Uterus (tissue), 4 donors: Measurements from ENCODE around the gene UBE4B. TPM values are rescaled to one million over a fixed set of nuclear protein-coding genes. Genes with fewer than 3 reads are reported as not detected.

Experiments used
- DNase-seq, 2 donors: peaks; one replicate each; pipeline ENCODE4 v3.0.0-alpha.2; 2019 to 2020
- H3K27ac ChIP-seq, 2 donors: fragments of 200-600 bp; sonication (generic); 1 replicate in 1 of 2; 2 replicates in 1 of 2; pipeline ENCODE4 v1.5.1; 2016 to 2018
- H3K27me3 ChIP-seq, 2 donors: fragments of 200-600 bp; sonication (generic); one replicate each; pipeline ENCODE4 v1.5.1; 2018 to 2019; ENCODE audit warnings: control low read depth in 1 of 2
- H3K36me3 ChIP-seq, 2 donors: fragments of 200-600 bp; sonication (generic); one replicate each; pipeline ENCODE4 v1.5.1; 2019; ENCODE audit warnings: control low read depth in 1 of 2
- H3K4me1 ChIP-seq, 2 donors: fragments of 200-600 bp; sonication (generic); one replicate each; pipeline ENCODE4 v1.5.1; 2018 to 2019; ENCODE audit warnings: control low read depth in 1 of 2
- H3K4me3 ChIP-seq, 2 donors: fragments of 200-600 bp; sonication (generic); 1 replicate in 1 of 2; 2 replicates in 1 of 2; pipeline ENCODE4 v1.5.1; 2018 to 2019; ENCODE audit warnings: mild to moderate bottlenecking in 1 of 2
- H3K9me3 ChIP-seq, 2 donors: fragments of 200-600 bp; sonication (generic); one replicate each; pipeline ENCODE4 v1.5.1; 2019; ENCODE audit warnings: control low read depth in 1 of 2
- POLR2A ChIP-seq, 2 donors: fragments of 450-650 bp; IDR thresholded peaks; one replicate each; pipeline ENCODE4 v1.6.1; 2016; ENCODE audit warnings: antibody characterized with exemption in 2 of 2, mild to moderate bottlenecking in 1 of 2, moderate library complexity in 1 of 2
- intact Hi-C: fragments of 100-400 bp; cut with DNase I; formaldehyde crosslinking; loops from one replicate; pipeline ENCODE4 v1.15.1; 2023; ENCODE audit warnings: low total_unique reads
- total RNA-seq, 4 donors: library from RNA; depleted of rRNA in 3 of 4; stranded (reverse); fragments of >200 nt in 3 of 4; gene quantifications; one replicate each; pipeline versions ENCODE4 v1.1.0 to v1.2.4, GENCODE V29; 2014 to 2023
- TF ChIP-seq, protein P1 (sequence below), 4 experiments: fragments of 200-600 bp in 2 of 4; fragments of 450-650 bp in 2 of 4; sonication (generic) in 2 of 4; IDR thresholded peaks; one replicate each; pipeline ENCODE4 v1.5.1; 2016 to 2019; ENCODE audit warnings: antibody characterized with exemption in 4 of 4, mild to moderate bottlenecking in 2 of 4, moderate library complexity in 1 of 4
- donor health status: DM: yes; HTN: yes; CAD: no.

Gene UBE4B
- total RNA-seq, 4 donors from 2014 or later, result 15.4 to 54.2 (median 30.4) TPM

DNA sequence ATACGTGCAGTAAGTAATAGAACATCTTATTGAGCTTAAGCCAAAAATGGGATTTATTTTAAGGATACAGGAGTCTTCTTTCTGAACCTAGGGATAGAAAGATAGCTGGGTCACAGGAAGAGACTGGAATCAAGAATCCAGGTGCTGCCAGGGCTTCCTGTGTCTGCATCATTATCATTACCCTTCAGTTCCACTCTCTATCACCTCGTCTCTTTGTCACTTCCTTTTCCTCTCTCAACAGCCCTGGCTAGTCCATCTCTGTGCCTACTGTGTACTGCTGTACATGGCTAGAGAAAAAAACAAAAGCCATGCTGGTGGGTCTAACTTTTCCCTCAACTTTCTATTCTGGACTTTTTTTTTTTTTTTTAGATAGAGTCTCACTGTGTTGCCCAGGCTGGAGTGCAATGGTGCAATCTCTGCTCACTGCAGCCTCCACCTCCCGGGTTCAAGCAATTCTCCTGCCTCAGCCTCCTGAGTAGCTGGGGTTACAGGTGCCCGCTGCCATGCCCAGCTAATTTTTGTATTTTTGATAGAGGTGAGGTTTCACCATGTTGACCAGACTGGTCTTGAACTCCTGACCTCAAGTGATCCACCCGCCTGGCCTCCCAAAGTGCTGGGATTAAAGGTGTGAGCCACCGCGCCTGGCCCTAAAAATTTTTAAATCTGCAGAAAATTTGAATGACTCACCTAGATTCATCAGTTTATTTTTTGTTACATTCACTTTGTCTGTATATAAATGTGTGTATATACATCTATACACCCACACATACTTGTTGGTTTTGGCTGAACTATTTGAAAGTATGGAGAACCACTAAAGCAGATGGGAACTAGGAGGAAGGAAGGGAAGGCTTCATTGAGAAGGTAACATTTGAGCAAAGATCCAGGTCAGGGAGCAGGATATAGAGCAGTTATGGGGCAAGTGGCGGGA, 31.9 kb downstream of the UBE4B start:
- no peaks in the 10 kb centered on the region for H3K9me3 ChIP-seq
- DNase-seq, result no peak
- H3K36me3 ChIP-seq, result no peaks in the 10 kb centered on the region
- peaks cover 4 to 7% of the 10 kb centered on the region in 2 donors for H3K4me1 ChIP-seq
- peak overlapping the region; percentile 83 to 91 for H3K27ac ChIP-seq
- no peak overlapping the region for H3K4me3 ChIP-seq
- H3K27me3 ChIP-seq, result no peaks in the 10 kb centered on the region
- intact Hi-C loops, result no loop called here
- TF ChIP-seq, protein P1, sequence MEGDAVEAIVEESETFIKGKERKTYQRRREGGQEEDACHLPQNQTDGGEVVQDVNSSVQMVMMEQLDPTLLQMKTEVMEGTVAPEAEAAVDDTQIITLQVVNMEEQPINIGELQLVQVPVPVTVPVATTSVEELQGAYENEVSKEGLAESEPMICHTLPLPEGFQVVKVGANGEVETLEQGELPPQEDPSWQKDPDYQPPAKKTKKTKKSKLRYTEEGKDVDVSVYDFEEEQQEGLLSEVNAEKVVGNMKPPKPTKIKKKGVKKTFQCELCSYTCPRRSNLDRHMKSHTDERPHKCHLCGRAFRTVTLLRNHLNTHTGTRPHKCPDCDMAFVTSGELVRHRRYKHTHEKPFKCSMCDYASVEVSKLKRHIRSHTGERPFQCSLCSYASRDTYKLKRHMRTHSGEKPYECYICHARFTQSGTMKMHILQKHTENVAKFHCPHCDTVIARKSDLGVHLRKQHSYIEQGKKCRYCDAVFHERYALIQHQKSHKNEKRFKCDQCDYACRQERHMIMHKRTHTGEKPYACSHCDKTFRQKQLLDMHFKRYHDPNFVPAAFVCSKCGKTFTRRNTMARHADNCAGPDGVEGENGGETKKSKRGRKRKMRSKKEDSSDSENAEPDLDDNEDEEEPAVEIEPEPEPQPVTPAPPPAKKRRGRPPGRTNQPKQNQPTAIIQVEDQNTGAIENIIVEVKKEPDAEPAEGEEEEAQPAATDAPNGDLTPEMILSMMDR (IDR thresholded peaks at IDR 0.05), result no peak
- no peak for TF ChIP-seq POLR2A (IDR thresholded peaks at IDR 0.05)

DNA sequence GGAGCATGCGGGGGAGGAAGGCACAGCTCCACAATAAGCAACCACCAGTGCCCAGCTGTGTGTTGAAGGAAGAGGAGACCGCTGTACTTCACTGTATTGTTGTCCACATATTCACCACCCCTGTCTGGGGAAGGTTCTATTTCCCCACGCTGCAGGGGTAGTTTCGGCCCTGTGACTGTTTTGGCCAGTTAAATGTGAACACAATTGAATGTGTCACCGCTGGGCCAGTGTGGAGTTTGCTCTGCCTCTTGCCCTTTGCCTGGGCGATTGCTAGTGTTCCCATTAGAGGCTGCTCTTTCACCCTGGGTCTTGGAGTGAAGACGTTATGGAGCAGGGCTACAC, 32.6 kb downstream of the UBE4B start:
- Histone ChIP-seq H3K27me3 (no peaks in the 10 kb centered on the region), H3K4me1 (peaks cover 4 to 7% of the 10 kb centered on the region in 2 donors), H3K4me3 (no peak overlapping the region), H3K27ac (peak overlapping the region; percentile 83 to 91), H3K9me3 (no peaks in the 10 kb centered on the region), H3K36me3 (no peaks in the 10 kb centered on the region)
- no peak for TF ChIP-seq POLR2A (IDR thresholded peaks at IDR 0.05)
- TF ChIP-seq, protein P1 (IDR thresholded peaks at IDR 0.05), result no peak
- intact Hi-C loops, result no loop called here
- no peak for DNase-seq

DNA sequence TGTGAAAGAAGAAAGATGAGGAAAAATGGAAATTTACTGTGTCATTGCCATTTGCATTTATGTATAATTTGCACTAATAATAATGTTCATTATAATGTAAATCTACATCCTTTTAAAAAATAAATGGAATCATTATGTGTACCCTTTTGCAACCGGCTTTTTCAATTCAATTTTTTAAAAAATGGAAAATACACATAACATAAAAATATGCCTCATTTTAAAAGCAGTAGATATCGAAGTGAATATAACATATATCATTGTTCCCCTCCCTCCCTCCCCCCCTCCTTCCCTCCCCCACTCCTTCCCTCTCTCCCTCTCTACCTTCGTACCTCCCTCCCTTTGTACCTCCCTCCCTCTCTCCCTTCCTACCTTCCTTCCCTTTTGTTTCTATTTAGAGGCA, 33.0 kb downstream of the UBE4B start:
- Histone ChIP-seq H3K4me1 (peaks cover 4 to 7% of the 10 kb centered on the region in 2 donors), H3K27ac (peak overlapping the region; percentile 83 to 91), H3K4me3 (no peak overlapping the region), H3K9me3 (no peaks in the 10 kb centered on the region), H3K36me3 (no peaks in the 10 kb centered on the region), H3K27me3 (no peaks in the 10 kb centered on the region)
- TF ChIP-seq, protein P1 (IDR thresholded peaks at IDR 0.05), result no peak
- no peak for TF ChIP-seq POLR2A (IDR thresholded peaks at IDR 0.05)
- DNase-seq, result no peak
- intact Hi-C loops, result no loop called here

DNA sequence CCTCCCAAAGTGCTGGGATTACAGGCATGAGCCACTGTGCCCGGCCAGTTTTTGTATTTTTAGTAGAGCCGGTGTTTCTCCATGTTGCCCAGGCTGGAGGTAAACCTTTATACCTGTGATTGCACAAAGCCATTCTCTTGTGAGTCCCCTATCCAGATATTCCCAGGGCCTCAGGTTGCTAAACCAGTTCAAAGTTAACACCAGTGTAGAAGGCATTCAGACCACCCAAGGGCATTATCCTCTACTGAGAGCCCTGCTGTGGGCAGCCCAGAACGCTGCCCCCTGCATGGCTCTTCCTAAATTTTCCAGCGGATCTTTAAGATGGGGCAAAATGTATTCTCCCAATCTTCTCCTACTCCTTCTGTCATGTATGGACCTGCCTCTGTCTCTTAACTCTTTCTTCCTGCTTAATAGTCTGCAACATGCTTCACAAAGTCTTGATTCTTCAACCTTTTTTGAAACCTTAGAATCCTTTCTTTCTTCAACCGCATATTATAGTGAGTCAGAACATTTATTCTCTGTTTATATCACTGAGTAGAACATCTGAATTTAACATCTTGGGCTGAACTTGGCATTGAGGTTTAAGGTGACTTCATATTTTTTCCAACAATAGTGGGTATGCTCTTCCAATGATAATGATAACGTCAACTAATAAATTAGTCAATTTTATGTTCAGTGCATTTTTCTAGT, 36.0 kb downstream of the UBE4B start:
- Histone ChIP-seq H3K27me3 (no peaks in the 10 kb centered on the region), H3K9me3 (no peaks in the 10 kb centered on the region), H3K36me3 (no peaks in the 10 kb centered on the region), H3K4me3 (no peak overlapping the region), H3K27ac (peak overlapping the region; percentile 83 to 91), H3K4me1 (peaks cover 4 to 7% of the 10 kb centered on the region in 2 donors)
- no peak for DNase-seq
- no peak for TF ChIP-seq POLR2A (IDR thresholded peaks at IDR 0.05)
- TF ChIP-seq, protein P1 (IDR thresholded peaks at IDR 0.05), result no peak
- intact Hi-C loops, result no loop called here

DNA sequence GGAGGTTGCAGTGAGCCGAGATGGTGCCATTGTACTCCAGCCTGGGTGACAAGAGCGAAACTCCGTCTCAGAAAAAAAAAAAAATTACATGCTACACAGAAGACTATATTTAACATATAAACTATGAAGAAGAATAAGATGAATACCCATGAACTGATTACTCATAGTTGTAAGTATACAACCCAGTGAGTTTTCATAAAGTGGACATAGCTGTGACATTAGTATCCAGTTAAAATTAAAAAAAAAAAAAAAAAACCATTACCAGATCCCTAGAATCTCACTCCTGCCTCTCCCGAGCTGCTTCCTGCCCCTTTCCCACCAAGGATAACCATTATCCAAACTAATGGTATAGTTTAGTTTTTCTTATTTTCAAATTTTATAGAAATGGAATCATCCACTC, 37.4 kb downstream of the UBE4B start:
- no peak for DNase-seq
- Histone ChIP-seq H3K36me3 (no peaks in the 10 kb centered on the region), H3K4me3 (no peak overlapping the region), H3K9me3 (no peaks in the 10 kb centered on the region), H3K27me3 (no peaks in the 10 kb centered on the region), H3K27ac (peak overlapping the region; percentile 83 to 91), H3K4me1 (peaks cover 4 to 7% of the 10 kb centered on the region in 2 donors)
- intact Hi-C loops, result no loop called here
- no peak for TF ChIP-seq POLR2A (IDR thresholded peaks at IDR 0.05)
- TF ChIP-seq, protein P1 (IDR thresholded peaks at IDR 0.05), result no peak
